HepG2 (cell line): ENCODE results near the gene NCBP2. TPM values are rescaled to one million over a fixed set of nuclear protein-coding genes. Genes with fewer than 3 reads are reported as not detected.

Source experiments
- ESRRA ChIP-seq: sonication (generic); formaldehyde crosslinking; IDR thresholded peaks from 2 replicates; pipeline ENCODE4 v1.5.1; 2020; ENCODE audit warnings: mild to moderate bottlenecking, low read depth, missing genetic modification reagents
- FOXA3 ChIP-seq: IDR thresholded peaks from 2 replicates; pipeline ENCODE4 v1.6.1; 2016; ENCODE audit warnings: missing genetic modification reagents, missing compliant biosample characterization
- HCFC1 ChIP-seq: fragments of 150-350 bp; IDR thresholded peaks from 2 replicates; pipeline ENCODE4 v1.6.1; 2014; ENCODE audit warnings: low read depth, low read length
- HOXA3 ChIP-seq: sonication (generic); formaldehyde crosslinking; IDR thresholded peaks from 2 replicates; pipeline ENCODE4 v1.5.0; 2020; ENCODE audit warnings: missing genetic modification reagents
- MBNL3 ChIP-seq: fragments of 250-450 bp; sonication (Bioruptor Pico); conservative IDR thresholded peaks from 2 replicates; pipeline ENCODE4 v1.8.0; 2022; ENCODE audit warnings: mild to moderate bottlenecking, inconsistent platforms
- MEIS2 ChIP-seq: sonication (generic); formaldehyde crosslinking; IDR thresholded peaks from 2 replicates; pipeline ENCODE4 v1.9.0; 2021; ENCODE audit warnings: mild to moderate bottlenecking, missing genetic modification reagents
- SIX1 ChIP-seq: sonication (generic); formaldehyde crosslinking; IDR thresholded peaks from 2 replicates; pipeline ENCODE4 v1.4.0; 2020; ENCODE audit warnings: missing genetic modification reagents, borderline replicate concordance
- ZMYM2 ChIP-seq: sonication (generic); formaldehyde crosslinking; IDR thresholded peaks from 2 replicates; pipeline ENCODE4 v1.8.0; 2022; ENCODE audit warnings: mild to moderate bottlenecking, missing genetic modification reagents
- ZNF121 ChIP-seq: sonication (generic); formaldehyde crosslinking; IDR thresholded peaks from 2 replicates; pipeline ENCODE4 v1.5.0; 2020; ENCODE audit warnings: mild to moderate bottlenecking, missing genetic modification reagents
- ZNF253 ChIP-seq: sonication (generic); formaldehyde crosslinking; IDR thresholded peaks from 2 replicates; pipeline ENCODE4 v1.8.0; 2022; ENCODE audit warnings: mild to moderate bottlenecking, missing genetic modification reagents, borderline replicate concordance
- ZNF382 ChIP-seq: sonication (generic); formaldehyde crosslinking; IDR thresholded peaks from 2 replicates; pipeline ENCODE4 v1.5.0; 2020; ENCODE audit warnings: missing genetic modification reagents, mild to moderate bottlenecking, borderline replicate concordance
- ZNF451 ChIP-seq: sonication (generic); formaldehyde crosslinking; IDR thresholded peaks from 2 replicates; pipeline ENCODE4 v1.5.0; 2020; ENCODE audit warnings: mild to moderate bottlenecking, missing genetic modification reagents
- ZNF619 ChIP-seq: sonication (generic); formaldehyde crosslinking; IDR thresholded peaks from 2 replicates; pipeline ENCODE4 v1.4.0; 2020; ENCODE audit warnings: mild to moderate bottlenecking, missing genetic modification reagents
- ZNF749 ChIP-seq: sonication (generic); formaldehyde crosslinking; IDR thresholded peaks from 2 replicates; pipeline ENCODE4 v1.8.0; 2022; ENCODE audit warnings: mild to moderate bottlenecking, missing genetic modification reagents, moderate library complexity, borderline replicate concordance
- ZSCAN21 ChIP-seq: sonication (generic); formaldehyde crosslinking; IDR thresholded peaks from 2 replicates; pipeline ENCODE4 v1.8.0; 2022; ENCODE audit warnings: mild to moderate bottlenecking, missing genetic modification reagents, moderate library complexity, borderline replicate concordance
- polyA plus RNA-seq, 8 experiments: library from polyadenylated mRNA; depleted of rRNA in 3 of 8; stranded (reverse) in 7 of 8; unstranded in 1 of 8; fragments of >200 nt; fragmentation: Illumina TruSeq in 4 of 8; extraction: Trizol in 4 of 8; gene quantifications; 2 replicates each; pipeline versions ENCODE4 v1.2.1 to v1.2.3, GENCODE V29; 2011 to 2016; ENCODE audit warnings: low read depth in 4 of 8, missing spikeins in 1 of 8, mixed read lengths in 1 of 8; ENCODE audit not compliant: insufficient read depth in 1 of 8
- total RNA-seq, 5 experiments: library from RNA; depleted of rRNA; stranded (reverse); fragments of >200 nt; fragmentation: Illumina TruSeq; extraction: Trizol; gene quantifications; 2 replicates each; pipeline ENCODE4 v1.2.3, GENCODE V29; 2016; ENCODE audit warnings: low read depth in 1 of 5
- TF ChIP-seq, protein P1 (sequence below): sonication (generic); formaldehyde crosslinking; IDR thresholded peaks from 2 replicates; pipeline ENCODE4 v1.8.1; 2023; ENCODE audit warnings: mild to moderate bottlenecking, missing genetic modification reagents
- TF ChIP-seq, protein P2 (sequence below): sonication (generic); formaldehyde crosslinking; IDR thresholded peaks from 2 replicates; pipeline ENCODE4 v1.9.0; 2021; ENCODE audit warnings: missing genetic modification reagents, borderline replicate concordance
- TF ChIP-seq, protein P3 (sequence below): sonication (generic); formaldehyde crosslinking; IDR thresholded peaks from 2 replicates; pipeline ENCODE4 v1.4.0; 2020; ENCODE audit warnings: missing genetic modification reagents
- TF ChIP-seq, protein P4 (sequence below): sonication (generic); formaldehyde crosslinking; IDR thresholded peaks from 2 replicates; pipeline ENCODE4 v1.4.0; 2020; ENCODE audit warnings: missing genetic modification reagents, borderline replicate concordance
- TF ChIP-seq, protein P5 (sequence below): sonication (generic); formaldehyde crosslinking; IDR thresholded peaks from 2 replicates; pipeline ENCODE4 v1.8.0; 2022; ENCODE audit warnings: missing genetic modification reagents, mild to moderate bottlenecking, inconsistent platforms, borderline replicate concordance

Gene NCBP2
- total and polyA plus RNA-seq, 2 of the 13 experiments (the other 11 are each of a cell fraction or from before 2014, with no cell fraction given), result 58.7 to 95.5 TPM

DNA sequence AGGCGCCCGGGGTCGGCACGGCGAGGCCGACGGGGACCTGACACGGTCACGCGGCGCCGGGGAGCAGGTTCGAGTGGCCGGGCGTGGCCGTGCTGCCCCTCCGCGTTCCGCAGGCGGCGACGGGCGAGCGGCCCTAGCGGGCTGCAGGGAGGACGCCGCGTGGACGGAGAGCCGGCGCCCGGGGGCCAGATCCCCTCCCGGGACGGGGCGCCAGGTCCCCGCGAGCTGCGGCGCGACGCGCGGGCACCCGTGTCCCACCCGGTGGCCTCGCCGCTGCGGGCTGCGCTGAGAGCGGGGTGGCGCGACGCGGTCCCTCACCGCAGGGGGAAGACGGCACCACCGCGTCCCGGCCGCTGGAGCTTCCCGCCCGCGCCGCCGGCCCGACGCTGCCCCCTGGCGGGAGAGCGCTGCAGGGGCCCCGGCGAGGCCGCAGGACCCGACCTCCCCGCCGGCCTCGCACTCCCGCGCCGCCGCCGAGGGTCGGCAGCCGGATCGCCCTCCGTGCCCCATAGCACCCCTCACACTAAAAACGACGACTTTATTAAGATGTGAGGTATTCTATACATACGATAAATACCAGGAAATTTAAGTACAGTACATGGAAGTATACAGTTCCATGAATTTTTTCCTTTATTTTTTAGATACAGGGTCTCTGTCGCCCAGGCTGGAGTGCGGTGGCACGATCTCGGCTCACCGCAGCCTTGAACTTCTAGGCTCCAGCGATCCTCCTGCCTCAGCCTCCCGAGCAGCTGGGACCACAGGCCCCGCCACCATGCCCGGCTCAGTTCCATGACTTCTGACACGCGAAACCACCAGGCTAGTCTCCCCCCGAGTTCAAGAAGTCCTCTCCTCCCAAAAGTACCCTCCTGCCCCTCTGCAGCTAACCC is 27.6 kb upstream of the NCBP2 start (continued):
- no peak for TF ChIP-seq ZNF382 (CRISPR knock-in tag)
- TF ChIP-seq, protein P1, sequence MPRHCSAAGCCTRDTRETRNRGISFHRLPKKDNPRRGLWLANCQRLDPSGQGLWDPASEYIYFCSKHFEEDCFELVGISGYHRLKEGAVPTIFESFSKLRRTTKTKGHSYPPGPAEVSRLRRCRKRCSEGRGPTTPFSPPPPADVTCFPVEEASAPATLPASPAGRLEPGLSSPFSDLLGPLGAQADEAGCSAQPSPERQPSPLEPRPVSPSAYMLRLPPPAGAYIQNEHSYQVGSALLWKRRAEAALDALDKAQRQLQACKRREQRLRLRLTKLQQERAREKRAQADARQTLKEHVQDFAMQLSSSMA (CRISPR knock-in tag), result no peak
- TF ChIP-seq, protein P2, sequence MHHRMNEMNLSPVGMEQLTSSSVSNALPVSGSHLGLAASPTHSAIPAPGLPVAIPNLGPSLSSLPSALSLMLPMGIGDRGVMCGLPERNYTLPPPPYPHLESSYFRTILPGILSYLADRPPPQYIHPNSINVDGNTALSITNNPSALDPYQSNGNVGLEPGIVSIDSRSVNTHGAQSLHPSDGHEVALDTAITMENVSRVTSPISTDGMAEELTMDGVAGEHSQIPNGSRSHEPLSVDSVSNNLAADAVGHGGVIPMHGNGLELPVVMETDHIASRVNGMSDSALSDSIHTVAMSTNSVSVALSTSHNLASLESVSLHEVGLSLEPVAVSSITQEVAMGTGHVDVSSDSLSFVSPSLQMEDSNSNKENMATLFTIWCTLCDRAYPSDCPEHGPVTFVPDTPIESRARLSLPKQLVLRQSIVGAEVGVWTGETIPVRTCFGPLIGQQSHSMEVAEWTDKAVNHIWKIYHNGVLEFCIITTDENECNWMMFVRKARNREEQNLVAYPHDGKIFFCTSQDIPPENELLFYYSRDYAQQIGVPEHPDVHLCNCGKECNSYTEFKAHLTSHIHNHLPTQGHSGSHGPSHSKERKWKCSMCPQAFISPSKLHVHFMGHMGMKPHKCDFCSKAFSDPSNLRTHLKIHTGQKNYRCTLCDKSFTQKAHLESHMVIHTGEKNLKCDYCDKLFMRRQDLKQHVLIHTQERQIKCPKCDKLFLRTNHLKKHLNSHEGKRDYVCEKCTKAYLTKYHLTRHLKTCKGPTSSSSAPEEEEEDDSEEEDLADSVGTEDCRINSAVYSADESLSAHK (CRISPR knock-in tag), result no peak
- no peak; the same call in 1 of the 2 replicates for TF ChIP-seq ZNF253
- peak; percentile 78; the same call in 1 of the 2 replicates for TF ChIP-seq ZNF451
- no peak; the same call in 1 of the 2 replicates for TF ChIP-seq FOXA3
- 0 out of 2 replicates have a peak, but pooled peaks have one; percentile 28 for TF ChIP-seq MEIS2 (CRISPR knock-in tag)
- no peak for TF ChIP-seq SIX1 (CRISPR knock-in tag)
- TF ChIP-seq ZNF749 (CRISPR knock-in tag), result no peak
- TF ChIP-seq ZMYM2, result no peak
- TF ChIP-seq MBNL3 (CRISPR knock-in tag), result no peak
- TF ChIP-seq, protein P3, sequence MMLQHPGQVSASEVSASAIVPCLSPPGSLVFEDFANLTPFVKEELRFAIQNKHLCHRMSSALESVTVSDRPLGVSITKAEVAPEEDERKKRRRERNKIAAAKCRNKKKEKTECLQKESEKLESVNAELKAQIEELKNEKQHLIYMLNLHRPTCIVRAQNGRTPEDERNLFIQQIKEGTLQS (CRISPR knock-in tag), result no peak
- peak; percentile 32 for TF ChIP-seq ZSCAN21 (CRISPR knock-in tag)
- TF ChIP-seq HCFC1, result no peak
- TF ChIP-seq, protein P4, sequence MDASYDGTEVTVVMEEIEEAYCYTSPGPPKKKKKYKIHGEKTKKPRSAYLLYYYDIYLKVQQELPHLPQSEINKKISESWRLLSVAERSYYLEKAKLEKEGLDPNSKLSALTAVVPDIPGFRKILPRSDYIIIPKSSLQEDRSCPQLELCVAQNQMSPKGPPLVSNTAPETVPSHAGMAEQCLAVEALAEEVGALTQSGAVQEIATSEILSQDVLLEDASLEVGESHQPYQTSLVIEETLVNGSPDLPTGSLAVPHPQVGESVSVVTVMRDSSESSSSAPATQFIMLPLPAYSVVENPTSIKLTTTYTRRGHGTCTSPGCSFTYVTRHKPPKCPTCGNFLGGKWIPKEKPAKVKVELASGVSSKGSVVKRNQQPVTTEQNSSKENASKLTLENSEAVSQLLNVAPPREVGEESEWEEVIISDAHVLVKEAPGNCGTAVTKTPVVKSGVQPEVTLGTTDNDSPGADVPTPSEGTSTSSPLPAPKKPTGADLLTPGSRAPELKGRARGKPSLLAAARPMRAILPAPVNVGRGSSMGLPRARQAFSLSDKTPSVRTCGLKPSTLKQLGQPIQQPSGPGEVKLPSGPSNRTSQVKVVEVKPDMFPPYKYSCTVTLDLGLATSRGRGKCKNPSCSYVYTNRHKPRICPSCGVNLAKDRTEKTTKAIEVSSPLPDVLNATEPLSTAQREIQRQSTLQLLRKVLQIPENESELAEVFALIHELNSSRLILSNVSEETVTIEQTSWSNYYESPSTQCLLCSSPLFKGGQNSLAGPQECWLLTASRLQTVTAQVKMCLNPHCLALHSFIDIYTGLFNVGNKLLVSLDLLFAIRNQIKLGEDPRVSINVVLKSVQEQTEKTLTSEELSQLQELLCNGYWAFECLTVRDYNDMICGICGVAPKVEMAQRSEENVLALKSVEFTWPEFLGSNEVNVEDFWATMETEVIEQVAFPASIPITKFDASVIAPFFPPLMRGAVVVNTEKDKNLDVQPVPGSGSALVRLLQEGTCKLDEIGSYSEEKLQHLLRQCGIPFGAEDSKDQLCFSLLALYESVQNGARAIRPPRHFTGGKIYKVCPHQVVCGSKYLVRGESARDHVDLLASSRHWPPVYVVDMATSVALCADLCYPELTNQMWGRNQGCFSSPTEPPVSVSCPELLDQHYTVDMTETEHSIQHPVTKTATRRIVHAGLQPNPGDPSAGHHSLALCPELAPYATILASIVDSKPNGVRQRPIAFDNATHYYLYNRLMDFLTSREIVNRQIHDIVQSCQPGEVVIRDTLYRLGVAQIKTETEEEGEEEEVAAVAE (CRISPR knock-in tag), result no peak
- no peak for TF ChIP-seq ZNF619 (CRISPR knock-in tag)
- TF ChIP-seq ESRRA (CRISPR knock-in tag), result no peak
- peak; percentile 71 for TF ChIP-seq HOXA3
- peak; percentile 7; the same call in 1 of the 2 replicates for TF ChIP-seq ZNF121
- TF ChIP-seq, protein P5, sequence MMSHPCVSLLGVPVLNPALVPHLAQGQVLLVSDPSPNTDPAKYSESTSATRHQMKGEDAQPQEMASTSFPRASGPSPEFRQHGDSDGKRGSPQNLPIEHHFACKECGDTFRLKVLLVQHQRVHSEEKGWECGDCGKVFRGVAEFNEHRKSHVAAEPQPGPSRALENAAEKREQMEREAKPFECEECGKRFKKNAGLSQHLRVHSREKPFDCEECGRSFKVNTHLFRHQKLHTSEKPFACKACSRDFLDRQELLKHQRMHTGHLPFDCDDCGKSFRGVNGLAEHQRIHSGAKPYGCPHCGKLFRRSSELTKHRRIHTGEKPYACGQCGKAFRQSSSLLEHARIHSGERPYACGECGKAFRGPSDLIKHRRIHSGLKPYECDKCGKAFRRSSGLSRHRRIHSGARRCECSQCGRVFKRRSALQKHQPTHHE, result no peak
